CD4-positive, alpha-beta T cell treated with Interleukin-10 for 1 hour (primary cell): ENCODE data around the gene DTX2.
"Not testable (repeated sequence)": the region's sequence is repeated elsewhere in the genome, so short reads cannot be mapped to it uniquely, and the experiment has no call there.

Source experiments
- DNase-seq: peaks from one replicate; pipeline ENCODE4 v3.0.0-alpha.2; 2020

The DTX2 gene

GRCh38 chr7:76461464-76462101 lies at the start of gene DTX2:
DTX2 (plus strand) TSS chr7:76461709; CDS start chr7:76480510, 18,801 bp downstream.
- DNase-seq = peak; percentile 56

DNA sequence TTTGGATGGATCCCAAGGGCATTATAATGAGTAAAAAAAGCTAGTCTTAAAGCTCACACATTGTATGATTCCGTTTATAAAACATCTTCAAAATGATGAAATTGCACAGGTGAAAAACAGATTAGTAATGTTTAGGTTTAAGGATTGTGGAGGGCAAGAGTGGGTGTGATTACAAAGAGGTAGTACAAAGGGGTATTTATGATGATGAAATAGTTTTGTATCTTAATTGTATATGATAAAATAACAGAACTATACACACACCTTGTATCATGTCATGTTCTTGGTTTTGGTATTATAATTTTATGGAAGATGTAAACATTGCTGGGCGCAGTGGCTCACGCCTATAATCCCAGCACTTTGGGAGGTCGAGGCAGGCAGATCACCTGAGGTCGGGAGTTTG lies 49.3 kb upstream of the DTX2 start:
- DNase-seq = no peak

DNA sequence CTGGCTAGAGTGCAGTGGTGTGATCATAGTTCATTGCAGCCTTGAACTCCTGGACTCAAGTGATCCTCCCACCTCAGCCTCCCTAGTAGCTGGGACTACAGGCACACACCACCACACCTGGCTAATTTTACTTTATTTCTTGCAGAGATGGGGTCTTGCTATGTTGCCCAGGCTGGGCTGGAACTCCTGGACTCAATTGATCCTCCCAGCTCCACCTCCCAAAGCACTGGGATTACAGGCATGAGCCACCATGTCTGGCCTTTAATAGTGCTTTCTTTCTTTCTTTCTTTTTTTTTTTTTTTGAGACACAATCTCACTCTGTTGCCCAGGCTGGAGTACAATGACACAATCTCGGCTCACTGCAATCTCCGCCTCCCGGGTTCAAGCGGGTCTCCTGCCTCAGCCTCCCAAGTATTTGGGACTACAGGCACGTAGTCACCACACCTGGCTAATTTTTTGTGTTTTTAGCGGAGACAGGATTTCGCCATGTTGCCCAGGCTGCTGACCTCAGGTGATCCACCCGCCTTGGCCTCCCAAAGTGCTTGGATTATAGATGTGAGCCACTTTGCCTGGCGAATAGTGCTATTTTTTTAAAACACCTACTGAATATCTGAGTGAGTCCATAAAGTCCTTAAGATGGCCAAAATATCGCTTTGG lies 43.7 kb upstream of the DTX2 start:
- DNase-seq = not testable (repeated sequence)

DNA sequence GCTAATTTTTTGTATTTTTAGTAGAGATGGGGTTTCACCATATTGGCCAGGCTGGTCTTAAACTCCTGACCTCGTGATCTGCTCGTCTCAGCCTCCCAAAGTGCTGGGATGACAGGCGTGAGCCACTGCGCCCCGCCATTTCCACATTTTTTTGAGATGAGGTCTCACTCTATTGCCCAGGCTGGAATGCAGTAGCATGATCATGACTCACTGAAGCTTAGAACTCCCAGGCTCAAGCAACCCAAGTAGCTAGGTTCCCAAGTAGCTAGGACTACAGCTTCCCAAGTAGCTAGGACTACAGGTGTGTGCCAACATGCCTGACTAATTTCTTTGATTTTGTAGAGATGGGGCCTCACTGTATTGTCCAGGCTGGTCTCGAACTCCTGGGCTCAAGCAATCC lies 40.4 kb upstream of the DTX2 start:
- not testable (repeated sequence) for DNase-seq

- no peak for DNase-seq
Observed at GRCh38 chr7:76423666-76424412, 37.7 kb upstream of the DTX2 start.

DNA sequence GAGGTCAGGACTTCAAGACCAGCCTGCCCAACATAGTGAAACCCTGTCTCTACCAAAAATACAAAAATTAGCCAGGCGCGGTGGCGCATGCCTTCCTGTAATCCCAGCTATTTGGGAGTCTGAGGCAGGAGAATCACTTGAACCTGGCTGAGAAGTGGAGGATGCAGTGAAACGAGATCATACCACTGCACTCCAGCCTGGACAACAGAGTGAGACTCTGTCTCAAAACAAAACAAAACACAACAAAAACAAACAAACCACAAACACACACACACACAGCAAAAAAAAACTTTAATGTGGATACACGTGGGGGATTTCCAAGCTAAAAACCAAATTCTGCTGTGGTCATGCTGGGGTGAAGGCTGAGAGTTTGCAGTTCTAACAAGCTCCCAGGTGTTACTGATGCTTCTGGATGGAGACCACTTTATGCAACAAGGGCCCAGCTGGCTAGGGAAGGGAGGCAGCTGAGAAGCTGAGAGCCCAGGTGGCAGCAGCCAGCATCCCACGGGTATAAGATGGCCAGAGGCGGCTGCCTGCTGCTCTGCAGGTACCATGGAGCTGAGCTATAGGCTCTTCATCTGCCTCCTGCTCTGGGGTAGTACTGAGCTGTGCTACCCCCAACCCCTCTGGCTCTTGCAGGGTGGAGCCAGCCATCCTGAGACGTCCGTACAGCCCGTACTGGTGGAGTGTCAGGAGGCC lies 36.9 kb upstream of the DTX2 start, which contains the start of gene ZP3:
Gene ZP3 (plus strand): TSS at position 538 of the 699 bp plus-strand sequence. CDS start 15 bp downstream, at position 553.
- DNase-seq = no peak

DNA sequence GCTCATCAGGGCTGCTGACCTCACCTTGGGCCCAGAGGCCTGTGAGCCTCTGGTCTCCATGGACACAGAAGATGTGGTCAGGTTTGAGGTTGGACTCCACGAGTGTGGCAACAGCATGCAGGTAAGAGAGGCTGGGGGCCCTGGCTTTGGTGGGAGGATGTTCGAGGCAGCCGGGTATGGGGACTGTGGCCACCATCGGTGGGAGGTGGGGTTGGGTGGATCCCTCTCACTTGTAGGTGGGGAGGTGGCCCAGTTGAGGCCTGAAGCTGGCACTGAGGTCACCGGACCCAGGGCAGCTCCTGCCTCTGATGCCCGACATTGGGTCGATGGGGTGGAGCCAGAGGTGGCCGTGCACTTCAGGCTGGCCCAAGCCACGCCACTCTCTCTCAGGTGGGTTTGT lies 36.4 kb upstream of the DTX2 start:
- DNase-seq = no peak

DNA sequence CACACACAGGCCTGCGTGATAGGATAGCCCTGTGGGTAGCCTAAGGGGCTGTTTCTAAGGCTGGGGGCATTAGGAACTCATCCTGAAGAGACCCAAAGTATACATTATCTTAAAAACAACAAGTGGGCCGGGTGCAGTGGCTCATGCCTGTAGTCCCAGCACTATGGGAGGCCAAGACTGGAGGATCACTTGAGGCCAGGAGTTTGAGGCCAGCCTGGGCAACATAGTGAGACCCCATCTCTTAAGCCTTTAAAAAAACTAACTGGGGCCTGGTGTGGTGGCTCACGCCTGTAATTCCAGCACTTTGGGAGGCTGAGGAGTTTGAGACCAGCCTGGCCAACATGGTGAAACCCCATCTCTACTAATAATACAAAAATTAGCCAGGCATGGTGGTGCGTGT lies 36.0 kb upstream of the DTX2 start:
- not testable (repeated sequence) for DNase-seq

DNA sequence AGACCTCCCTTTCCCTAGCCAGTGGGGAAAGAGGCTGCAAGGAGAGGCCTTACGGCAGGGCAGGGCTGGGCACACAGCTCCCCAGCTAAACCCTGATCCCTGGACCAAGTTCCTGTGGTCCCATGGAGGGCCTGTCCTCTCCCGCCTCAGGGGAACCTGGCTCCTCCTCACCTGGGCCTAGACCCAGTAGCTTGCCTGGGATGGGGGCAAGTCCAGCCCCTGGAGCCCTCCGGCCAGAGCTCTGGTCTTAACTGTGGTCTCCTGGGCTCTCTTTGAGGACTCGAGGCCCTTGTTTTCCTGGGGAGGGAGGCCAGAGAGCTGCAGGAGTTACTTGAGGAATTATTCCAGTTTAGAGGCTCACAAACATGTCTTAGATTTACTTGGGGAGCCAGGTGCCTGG lies 35.3 kb upstream of the DTX2 start:
- DNase-seq = no peak

- no peak for DNase-seq
Observed at GRCh38 chr7:76427635-76428034, 33.9 kb upstream of the DTX2 start.

- DNase-seq = no peak
Observed at GRCh38 chr7:76428149-76428823, 33.2 kb upstream of the DTX2 start.

DNA sequence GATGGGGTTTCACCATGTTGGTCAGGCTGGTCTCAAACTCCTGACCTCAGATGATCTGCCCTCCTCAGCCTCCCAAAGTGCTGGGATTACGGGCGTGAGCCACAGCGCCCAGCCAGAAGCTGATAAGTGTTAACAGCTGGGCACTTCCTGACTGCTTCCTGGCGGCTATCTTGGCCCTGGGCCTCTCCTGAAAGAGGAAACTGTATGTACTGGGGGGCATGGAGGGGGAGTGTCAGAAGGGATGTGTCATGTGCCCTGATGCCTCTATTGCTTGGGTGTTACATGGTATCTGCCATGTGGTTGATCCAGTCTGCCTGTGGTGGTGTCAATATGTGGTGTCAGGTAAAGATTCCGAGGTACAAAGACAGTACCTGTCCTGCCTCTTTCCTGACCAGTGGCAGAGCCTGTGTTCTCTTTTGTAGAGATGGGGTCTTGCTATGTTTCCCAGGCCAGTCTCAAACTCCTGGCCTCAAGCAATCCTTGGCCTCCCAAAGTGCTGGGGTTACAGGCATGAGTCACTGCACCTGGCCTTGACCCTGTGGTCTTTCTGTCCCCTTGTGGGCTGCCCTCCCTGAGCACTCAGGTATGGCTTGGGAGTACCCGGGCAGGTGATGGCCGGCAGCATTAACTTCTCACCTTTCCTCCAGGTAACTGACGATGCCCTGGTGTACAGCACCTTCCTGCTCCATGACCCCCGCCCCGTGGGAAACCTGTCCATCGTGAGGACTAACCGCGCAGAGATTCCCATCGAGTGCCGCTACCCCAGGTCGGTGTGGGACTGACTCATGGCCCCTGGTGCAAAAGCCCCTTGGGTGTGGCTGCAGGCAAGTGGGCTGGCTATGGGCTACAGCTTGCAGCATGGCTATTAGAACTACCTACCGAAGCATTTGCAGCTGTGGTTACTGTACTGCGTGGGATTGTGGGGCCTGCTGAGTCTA lies 32.4 kb upstream of the DTX2 start:
- DNase-seq = no peak

DNA sequence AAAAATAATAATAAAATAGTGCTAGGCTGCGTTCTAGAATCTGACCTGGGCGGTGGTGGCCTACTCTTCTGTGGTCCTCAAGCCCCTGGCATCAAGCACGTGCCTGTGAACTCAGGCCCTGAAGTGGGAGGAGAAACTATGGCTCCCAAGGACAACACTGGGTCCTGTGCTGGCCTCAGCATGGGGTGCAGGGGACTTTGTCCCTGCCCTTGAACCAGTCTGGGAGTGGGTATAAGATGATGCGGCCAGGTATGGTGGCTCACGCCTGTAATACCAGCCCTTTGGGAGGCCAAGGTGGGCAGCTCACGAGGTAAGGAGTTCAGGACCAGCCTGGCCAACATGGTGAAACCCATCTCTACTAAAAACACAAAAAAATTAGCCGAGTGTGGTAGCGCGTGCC lies 31.3 kb upstream of the DTX2 start:
- DNase-seq = no peak

DNA sequence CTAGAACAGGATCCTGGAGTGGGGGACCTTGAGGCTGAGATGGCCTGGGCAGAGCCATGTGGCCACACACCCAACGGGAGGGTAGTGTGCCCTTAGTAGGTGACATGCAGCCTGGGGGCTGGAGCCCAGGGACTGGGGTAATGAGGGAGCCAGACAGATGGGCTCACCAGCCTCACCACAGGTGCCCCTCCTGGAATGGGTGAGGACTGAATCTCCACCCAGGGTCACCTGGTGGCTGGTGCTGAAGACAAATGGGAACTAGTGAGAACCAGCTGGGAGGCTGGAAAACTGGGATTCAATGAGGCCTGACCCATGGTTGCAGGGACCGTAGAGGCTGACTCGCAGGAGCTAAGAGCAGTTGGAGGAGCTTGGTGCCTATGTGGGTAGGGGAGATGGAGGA lies 30.7 kb upstream of the DTX2 start:
- no peak for DNase-seq

DNA sequence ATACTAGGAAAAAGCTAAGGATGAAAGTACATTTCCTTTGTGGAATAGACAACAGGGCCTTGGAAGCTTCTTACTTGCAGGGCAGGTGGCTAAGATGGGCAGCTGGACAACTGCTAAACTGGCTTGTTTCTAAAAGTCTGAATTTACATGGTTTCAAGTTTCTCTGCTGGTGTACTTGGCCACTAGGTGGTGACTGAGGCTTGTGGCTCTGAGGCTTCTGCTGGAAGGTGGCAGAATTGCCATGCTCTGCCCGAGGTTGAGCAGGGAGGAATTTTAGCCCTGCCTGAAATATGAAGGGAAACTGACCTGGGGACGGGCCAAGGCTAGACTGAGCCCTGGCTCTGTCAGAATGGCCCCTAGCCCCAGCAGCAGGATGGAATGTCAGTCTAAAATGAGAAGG lies 23.6 kb upstream of the DTX2 start:
- peak; percentile 63 for DNase-seq

- not testable (repeated sequence) for DNase-seq
Observed at GRCh38 chr7:76439120-76439888, 22.2 kb upstream of the DTX2 start.

DNA sequence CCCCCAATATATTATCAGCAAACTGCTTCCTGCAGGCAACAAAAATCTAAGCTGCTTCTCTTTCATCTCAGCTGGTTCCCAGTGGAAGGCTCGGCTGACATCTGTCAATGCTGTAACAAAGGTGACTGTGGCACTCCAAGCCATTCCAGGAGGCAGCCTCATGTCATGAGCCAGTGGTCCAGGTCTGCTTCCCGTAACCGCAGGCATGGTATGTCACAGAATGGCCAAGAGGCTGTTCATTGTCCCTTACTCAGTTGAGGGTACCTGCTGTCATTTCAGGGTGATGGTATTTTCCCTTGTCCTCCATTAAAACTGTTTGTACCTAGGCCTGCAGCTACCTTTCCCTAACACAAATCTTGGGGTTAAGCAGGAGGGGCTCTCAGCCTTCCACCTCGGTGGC lies 21.1 kb upstream of the DTX2 start:
- not testable (repeated sequence) for DNase-seq

- DNase-seq = not testable (repeated sequence)
Observed at GRCh38 chr7:76441792-76442191, 19.7 kb upstream of the DTX2 start.

DNA sequence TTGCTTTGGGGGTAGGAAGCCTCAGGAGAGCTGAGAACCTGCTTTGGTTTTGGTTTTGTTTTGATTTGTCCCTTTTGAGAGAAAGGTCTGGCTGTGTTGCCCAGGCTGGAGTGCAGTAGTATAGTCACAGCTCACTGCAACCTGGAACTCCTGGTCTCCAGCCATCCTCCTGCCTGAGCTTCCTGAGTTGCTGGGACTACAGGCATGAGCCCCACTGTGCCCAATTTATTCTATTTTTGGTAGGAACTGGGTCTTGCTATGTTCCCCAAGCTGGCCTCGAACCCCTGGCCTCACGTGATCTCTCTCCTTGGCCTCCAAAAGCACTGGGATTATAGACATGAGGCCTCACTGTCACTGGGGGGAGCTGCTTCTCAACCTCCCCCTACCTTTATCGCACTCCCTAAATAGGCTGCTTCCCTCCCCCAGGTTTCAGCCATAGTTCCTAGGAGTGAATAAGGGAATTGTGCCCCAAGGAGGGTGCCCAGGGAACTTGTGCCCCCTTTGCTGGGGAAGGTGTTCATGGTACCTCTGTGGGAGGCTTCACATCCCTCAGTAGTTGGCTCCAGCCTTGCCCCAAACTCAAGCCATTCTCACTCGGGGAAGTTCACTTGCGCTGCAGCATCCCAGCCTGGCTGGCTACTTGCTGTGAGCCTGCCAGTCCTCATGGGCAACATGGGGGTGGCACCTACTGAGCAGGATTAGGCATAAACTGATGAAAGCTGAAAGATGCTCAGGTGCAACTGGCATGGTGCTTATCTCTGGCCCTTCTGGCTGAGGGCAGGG lies 18.7 kb upstream of the DTX2 start:
- not testable (repeated sequence) for DNase-seq

DNA sequence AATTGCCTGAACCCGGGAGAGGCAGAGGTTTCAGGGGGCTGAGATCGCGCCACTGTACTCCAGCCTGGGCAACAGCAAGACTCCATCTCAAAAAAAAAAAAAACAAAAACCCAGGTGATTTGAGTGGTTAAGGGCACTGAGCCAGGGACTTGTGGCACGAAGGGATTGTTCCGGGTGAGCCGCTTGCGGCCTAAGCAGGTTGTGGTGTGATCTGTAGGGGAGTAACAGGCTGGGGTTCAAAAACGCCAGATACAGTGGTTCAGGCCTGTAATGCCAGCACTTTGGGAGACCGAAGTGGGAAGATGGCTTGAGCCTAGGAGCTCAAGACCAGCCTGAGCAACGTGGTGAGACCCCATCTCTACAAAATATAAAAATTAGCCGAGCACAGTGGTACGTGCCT lies 17.7 kb upstream of the DTX2 start:
- peak; percentile 15 for DNase-seq
